ENCODE measurements around the gene NHSL2. TPM values are rescaled to one million over a fixed set of nuclear protein-coding genes. Genes with fewer than 3 reads are reported as not detected.
"Not testable (repeated sequence)": the region's sequence is repeated elsewhere in the genome, so short reads cannot be mapped to it uniquely, and the experiment has no call there.

NHSL2 gene
- total RNA-seq, 1 experiment from 2014 or later, result 0.58 TPM

- H3K4me1 ChIP-seq (ENCODE audit: insufficient read depth, low read length, poor library complexity, severe bottlenecking), result no peaks in the 10 kb centered on the region
- no peak overlapping the region for H3K27ac ChIP-seq (ENCODE audit: low read depth, low read length, poor library complexity, severe bottlenecking)
- POLR2A ChIA-PET (ENCODE audit: low non-redundant PET), result no interaction called here
- H3K36me3 ChIP-seq (ENCODE audit: insufficient read depth, low read length, poor library complexity, severe bottlenecking), result no peaks in the 10 kb centered on the region
- H3K27me3 ChIP-seq (replicated peaks; ENCODE audit: insufficient read depth, low read depth, low read length, poor library complexity), result no peaks in the 10 kb centered on the region
- TF ChIP-seq EZH2 (IDR thresholded peaks at IDR 0.05; ENCODE audit: borderline replicate concordance, low read depth, low read length, poor library complexity, severe bottlenecking) (no peak), CTCF (conservative IDR thresholded peaks at IDR 0.05; ENCODE audit: low read depth, low read length) (no peak)
- no peak overlapping the region for H3K4me3 ChIP-seq (ENCODE audit: low read depth, low read length, poor library complexity, severe bottlenecking)
- CTCF ChIA-PET, result no interaction called here
- intact Hi-C loops (cut with micrococcal nuclease; ENCODE audit: unreplicated experiment), result no loop called here
- no peaks in the 10 kb centered on the region for H3K9me3 ChIP-seq (ENCODE audit: low read depth, low read length, poor library complexity, severe bottlenecking)
- no TSS peak for BruUV-seq (replicated peaks)
- no peak for DNase-seq (ENCODE audit: low spot score)
These were observed 249.1 kb downstream of the NHSL2 start for GRCh38 chrX:72159769-72160168.

GRCh38 chrX:72165551-72165950, 254.9 kb downstream of the NHSL2 start:
- H3K27me3 ChIP-seq (replicated peaks; ENCODE audit: insufficient read depth, low read depth, low read length, poor library complexity), result no peaks in the 10 kb centered on the region
- no peaks in the 10 kb centered on the region for H3K4me1 ChIP-seq (ENCODE audit: insufficient read depth, low read length, poor library complexity, severe bottlenecking)
- intact Hi-C loops (cut with micrococcal nuclease; ENCODE audit: unreplicated experiment), result no loop called here
- POLR2A ChIA-PET (ENCODE audit: low non-redundant PET), result no interaction called here
- no peak for DNase-seq (ENCODE audit: low spot score)
- H3K4me3 ChIP-seq (ENCODE audit: low read depth, low read length, poor library complexity, severe bottlenecking), result no peak overlapping the region
- H3K27ac ChIP-seq (ENCODE audit: low read depth, low read length, poor library complexity, severe bottlenecking), result no peak overlapping the region
- CTCF ChIA-PET, result no interaction called here
- no peaks in the 10 kb centered on the region for H3K9me3 ChIP-seq (ENCODE audit: low read depth, low read length, poor library complexity, severe bottlenecking)
- no peaks in the 10 kb centered on the region for H3K36me3 ChIP-seq (ENCODE audit: insufficient read depth, low read length, poor library complexity, severe bottlenecking)
- no TSS peak for BruUV-seq (replicated peaks)
- TF ChIP-seq CTCF (conservative IDR thresholded peaks at IDR 0.05; ENCODE audit: low read depth, low read length) (no peak), EZH2 (IDR thresholded peaks at IDR 0.05; ENCODE audit: borderline replicate concordance, low read depth, low read length, poor library complexity, severe bottlenecking) (no peak)

- DNase-seq (ENCODE audit: low spot score), result no peak
- no peaks in the 10 kb centered on the region for H3K9me3 ChIP-seq (ENCODE audit: low read depth, low read length, poor library complexity, severe bottlenecking)
- no peak overlapping the region for H3K27ac ChIP-seq (ENCODE audit: low read depth, low read length, poor library complexity, severe bottlenecking)
- no peaks in the 10 kb centered on the region for H3K4me1 ChIP-seq (ENCODE audit: insufficient read depth, low read length, poor library complexity, severe bottlenecking)
- BruUV-seq (replicated peaks), result no TSS peak
- no peak for TF ChIP-seq EZH2 (IDR thresholded peaks at IDR 0.05; ENCODE audit: borderline replicate concordance, low read depth, low read length, poor library complexity, severe bottlenecking)
- no peak for TF ChIP-seq CTCF (conservative IDR thresholded peaks at IDR 0.05; ENCODE audit: low read depth, low read length)
- POLR2A ChIA-PET (ENCODE audit: low non-redundant PET), result no interaction called here
- no peak overlapping the region for H3K4me3 ChIP-seq (ENCODE audit: low read depth, low read length, poor library complexity, severe bottlenecking)
- no peaks in the 10 kb centered on the region for H3K27me3 ChIP-seq (replicated peaks; ENCODE audit: insufficient read depth, low read depth, low read length, poor library complexity)
- intact Hi-C loops (cut with micrococcal nuclease; ENCODE audit: unreplicated experiment), result no loop called here
- H3K36me3 ChIP-seq (ENCODE audit: insufficient read depth, low read length, poor library complexity, severe bottlenecking), result no peaks in the 10 kb centered on the region
- CTCF ChIA-PET, result no interaction called here
These were observed 258.5 kb downstream of the NHSL2 start for GRCh38 chrX:72169008-72169728.

- intact Hi-C loops (cut with micrococcal nuclease; ENCODE audit: unreplicated experiment); POLR2A ChIA-PET (ENCODE audit: low non-redundant PET); BruUV-seq (replicated peaks); H3K27me3 ChIP-seq (replicated peaks; ENCODE audit: insufficient read depth, low read depth, low read length, poor library complexity); H3K4me3 ChIP-seq (ENCODE audit: low read depth, low read length, poor library complexity, severe bottlenecking); H3K36me3 ChIP-seq (ENCODE audit: insufficient read depth, low read length, poor library complexity, severe bottlenecking); H3K9me3 ChIP-seq (ENCODE audit: low read depth, low read length, poor library complexity, severe bottlenecking); H3K4me1 ChIP-seq (ENCODE audit: insufficient read depth, low read length, poor library complexity, severe bottlenecking); DNase-seq (ENCODE audit: low spot score); CTCF ChIA-PET; H3K27ac ChIP-seq (ENCODE audit: low read depth, low read length, poor library complexity, severe bottlenecking): not testable (repeated sequence)
These were observed 265.6 kb downstream of the NHSL2 start for GRCh38 chrX:72176289-72176688.

Measured in A673 (cell line).